ENCODE measurements around the gene BANF2. TPM values are rescaled to one million over a fixed set of nuclear protein-coding genes. Genes with fewer than 3 reads are reported as not detected.

Gene BANF2
- total and polyA plus RNA-seq, 2 of the 4 experiments (the other 2 are of a cell fraction) = not detected

- intact Hi-C loops (cut with micrococcal nuclease) = no loop called here
- no peaks in the 10 kb centered on the region for H3K79me1 ChIP-seq (ENCODE audit: low read depth in 1 of 2, low read length in 2 of 2)
- dilution Hi-C loops (cut with HindIII; ENCODE audit: low sequenced_read_pairs, unreplicated experiment) = no loop called here
- H3K4ac ChIP-seq (ENCODE audit: low read depth, low read length) = no peak overlapping the region
- in situ Hi-C loops (cut with MboI; ENCODE audit: low sequenced_read_pairs) = no loop called here
- no peak overlapping the region for H3K4me3 ChIP-seq (ENCODE audit: insufficient read depth, low read depth, low read length)
- no peak overlapping the region for H2AFZ ChIP-seq (replicated peaks; ENCODE audit: low read length, poor library complexity)
- no peak overlapping the region for H4K8ac ChIP-seq (ENCODE audit: low read depth in 2 of 2, low read length in 2 of 2)
- no peak overlapping the region for H2BK20ac ChIP-seq (ENCODE audit: low read depth, low read length)
- H2BK5ac ChIP-seq (ENCODE audit: low read depth, low read length, poor library complexity, severe bottlenecking) = no peak overlapping the region
- no peak overlapping the region for H2BK15ac ChIP-seq (ENCODE audit: low read depth, low read length)
- H2BK120ac ChIP-seq (ENCODE audit: low read depth, low read length) = no peak overlapping the region
- no peak overlapping the region for H3K23ac ChIP-seq (ENCODE audit: low read depth, low read length)
- no peaks in the 10 kb centered on the region for H4K20me1 ChIP-seq (ENCODE audit: insufficient read depth, low read length)
- no peak overlapping the region for H3K18ac ChIP-seq (ENCODE audit: low read depth, low read length)
- ATAC-seq (ENCODE audit: low read depth) = no peak
- BruUV-seq (replicated peaks) = no TSS peak
- ChIA-PET CTCF (no interaction called here), POLR2A (ENCODE audit: unreplicated experiment) (no interaction called here)
- no peak overlapping the region for H2AK5ac ChIP-seq (ENCODE audit: low read depth, low read length)
- H2AK9ac ChIP-seq (replicated peaks; ENCODE audit: low read depth, low read length, poor library complexity) = no peak overlapping the region
- no peak overlapping the region for H3K27ac ChIP-seq (ENCODE audit: insufficient read depth, low read length)
- H3K9ac ChIP-seq (ENCODE audit: low read depth, low read length) = no peak overlapping the region
- no peak overlapping the region for H3K56ac ChIP-seq (ENCODE audit: extremely low read depth, insufficient read depth, low read length)
- peaks cover 2% of the 10 kb centered on the region; the same call in 1 of the 2 replicates for H3K9me3 ChIP-seq (ENCODE audit: control insufficient read depth, insufficient read depth, low read length)
- no peak overlapping the region for H4K5ac ChIP-seq (ENCODE audit: low read depth, low read length)
- no peaks in the 10 kb centered on the region for H3K27me3 ChIP-seq (ENCODE audit: control insufficient read depth, insufficient read depth, low read length)
- no peak for DNase-seq
- peaks cover 3% of the 10 kb centered on the region for H3K4me1 ChIP-seq (ENCODE audit: control insufficient read depth, insufficient read depth, low read length)
- peaks cover 4% of the 10 kb centered on the region; the same call in 1 of the 2 replicates for H3K9me1 ChIP-seq (ENCODE audit: insufficient read depth, low read length)
- no peak overlapping the region for H4K91ac ChIP-seq (ENCODE audit: insufficient read depth, low read depth, low read length)
- no peak overlapping the region for H3K4me2 ChIP-seq (ENCODE audit: low read depth, low read length)
- H3K14ac ChIP-seq (replicated peaks; ENCODE audit: low read depth, low read length) = no peak overlapping the region
- WGBS, 2 experiments (ENCODE audit: extremely low coverage in 2 of 2, insufficient read length in 1 of 2) = no CpG with 5 or more reads among the region's 4 CpGs
- no peak for TF ChIP-seq CHD1 (IDR thresholded peaks at IDR 0.05; ENCODE audit: low read depth, low read length)
- TF ChIP-seq, protein P1, sequence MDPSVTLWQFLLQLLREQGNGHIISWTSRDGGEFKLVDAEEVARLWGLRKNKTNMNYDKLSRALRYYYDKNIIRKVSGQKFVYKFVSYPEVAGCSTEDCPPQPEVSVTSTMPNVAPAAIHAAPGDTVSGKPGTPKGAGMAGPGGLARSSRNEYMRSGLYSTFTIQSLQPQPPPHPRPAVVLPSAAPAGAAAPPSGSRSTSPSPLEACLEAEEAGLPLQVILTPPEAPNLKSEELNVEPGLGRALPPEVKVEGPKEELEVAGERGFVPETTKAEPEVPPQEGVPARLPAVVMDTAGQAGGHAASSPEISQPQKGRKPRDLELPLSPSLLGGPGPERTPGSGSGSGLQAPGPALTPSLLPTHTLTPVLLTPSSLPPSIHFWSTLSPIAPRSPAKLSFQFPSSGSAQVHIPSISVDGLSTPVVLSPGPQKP (IDR thresholded peaks at IDR 0.05; ENCODE audit: borderline replicate concordance, low read depth, low read length) = no peak
- TF ChIP-seq CEBPB (IDR thresholded peaks at IDR 0.05; ENCODE audit: low read depth, low read length) = no peak
- H3K36me3 ChIP-seq (ENCODE audit: control insufficient read depth, insufficient read depth, low read length) = no peaks in the 10 kb centered on the region
These were observed 43.0 kb downstream of the BANF2 start for GRCh38 chr20:17742731-17743130.

Data from IMR-90 (cell line).